Sigmoid colon (tissue), 7 donors: Measurements from ENCODE around the gene CFAP100. TPM values are rescaled to one million over a fixed set of nuclear protein-coding genes. Genes with fewer than 3 reads are reported as not detected.
A peak's percentile ranks its signal among the peaks of the same experiment; 100 is the strongest.

Source experiments
- DNase-seq: peaks from one replicate; pipeline ENCODE4 v3.0.0-alpha.2; 2019
- H3K27ac ChIP-seq, 4 donors: fragments of 200-600 bp; sonication (generic); one replicate each; pipeline ENCODE4 v1.5.1; 2016 to 2019; ENCODE audit warnings: mild to moderate bottlenecking in 1 of 4
- H3K27me3 ChIP-seq, 3 donors: fragments of 200-600 bp; sonication (generic); one replicate each; pipeline ENCODE4 v1.5.1; 2019; ENCODE audit warnings: mild to moderate bottlenecking in 1 of 3
- H3K36me3 ChIP-seq, 4 donors: fragments of 200-600 bp; sonication (generic); one replicate each; pipeline ENCODE4 v1.5.1; 2016 to 2019
- H3K4me1 ChIP-seq, 4 donors: fragments of 200-600 bp; sonication (generic); one replicate each; pipeline ENCODE4 v1.5.1; 2017 to 2019
- H3K4me3 ChIP-seq, 4 donors: fragments of 200-600 bp; sonication (generic); one replicate each; pipeline ENCODE4 v1.5.1; 2017 to 2019; ENCODE audit warnings: mild to moderate bottlenecking in 2 of 4, moderate library complexity in 1 of 4
- H3K9me3 ChIP-seq, 4 donors: fragments of 200-600 bp in 3 of 4; sonication (generic) in 3 of 4; one replicate each; pipeline versions ENCODE4 v1.5.1 to v1.6.1; 2013 to 2019
- CTCF ChIP-seq, 4 experiments: fragments of 450-650 bp in 3 of 4; fragments of 200-600 bp in 1 of 4; IDR thresholded peaks; one replicate each; pipeline ENCODE4 v1.5.1; 2016 to 2019; ENCODE audit warnings: antibody characterized with exemption in 4 of 4, mild to moderate bottlenecking in 3 of 4, moderate library complexity in 2 of 4
- EP300 ChIP-seq, 4 donors: sonication (generic); formaldehyde crosslinking; IDR thresholded peaks; one replicate each; pipeline ENCODE4 v1.6.1; 2017; ENCODE audit warnings: antibody characterized with exemption in 4 of 4
- POLR2A ChIP-seq, 2 donors: fragments of 450-650 bp; IDR thresholded peaks; one replicate each; pipeline ENCODE4 v1.6.1; 2016; ENCODE audit warnings: antibody characterized with exemption in 2 of 2, mild to moderate bottlenecking in 2 of 2, moderate library complexity in 2 of 2
- POLR2AphosphoS5 ChIP-seq, 4 donors: sonication (generic); formaldehyde crosslinking; IDR thresholded peaks; one replicate each; pipeline ENCODE4 v1.6.1; 2017; ENCODE audit warnings: antibody characterized with exemption in 4 of 4
- WGBS, 2 donors: extraction: QIAGEN DNeasy Blood & Tissue Kit; methylation state at CpG; one replicate each; pipeline ENCODE4 v1.1.7; 2013; 5-methylcytosine and 5-hydroxymethylcytosine counted together
- intact Hi-C: fragments of 100-400 bp; cut with DNase I; formaldehyde crosslinking; loops from one replicate; pipeline ENCODE4 v1.15.1; 2023
- polyA plus RNA-seq, 3 donors: library from polyadenylated mRNA; stranded (reverse); fragments of 200-250 nt; gene quantifications; one replicate each; pipeline ENCODE4 v1.2.3, GENCODE V29; 2013
- total RNA-seq, 4 donors: library from RNA; depleted of rRNA; stranded (reverse); fragments of >200 nt; gene quantifications; one replicate each; pipeline ENCODE4 v1.1.0, GENCODE V29; 2016
- donor health status: healthy with polysubstance abuse.
- donor health status: Bipolar disorder and iron deficiency.
- donor health status: healthy.

Gene CFAP100
- total and polyA plus RNA-seq, 7 donors = not detected

- H3K4me3 ChIP-seq = no peak overlapping the region
- DNase-seq = no peak
- no peak overlapping the region for H3K27ac ChIP-seq
- H3K9me3 ChIP-seq = peaks cover 0 to 7% (median 3%) of the 10 kb centered on the region in 4 donors
- whole genome bisulfite sequencing, 2 donors = 87 to 88% methylated on average over 1 of the region's 1 CpG
- H3K27me3 ChIP-seq = no peaks in the 10 kb centered on the region
- H3K36me3 ChIP-seq = peaks cover 0 to 4% (median 1%) of the 10 kb centered on the region in 4 donors
- TF ChIP-seq POLR2AphosphoS5 (IDR thresholded peaks at IDR 0.05) = no peak
- no peak for TF ChIP-seq EP300 (IDR thresholded peaks at IDR 0.05)
- no peak for TF ChIP-seq CTCF (IDR thresholded peaks at IDR 0.05)
- TF ChIP-seq POLR2A (IDR thresholded peaks at IDR 0.05) = no peak
- intact Hi-C loops = no loop called here
- H3K4me1 ChIP-seq = no peaks in the 10 kb centered on the region
Observed at GRCh38 chr3:126431103-126431534, 36.4 kb downstream of the CFAP100 start.

GRCh38 chr3:126432361-126433104, 37.8 kb downstream of the CFAP100 start:
- Histone ChIP-seq H3K27ac (no peak overlapping the region), H3K9me3 (peaks cover 0 to 3% (median 0%) of the 10 kb centered on the region in 4 donors), H3K27me3 (no peaks in the 10 kb centered on the region), H3K4me3 (no peak overlapping the region), H3K36me3 (peaks cover 0 to 18% (median 8%) of the 10 kb centered on the region in 4 donors), H3K4me1 (no peaks in the 10 kb centered on the region)
- 91 to 95% methylated on average over 4 of the region's 4 CpGs for WGBS, 2 donors
- DNase-seq = peak; percentile 41
- intact Hi-C loops = no loop called here
- TF ChIP-seq EP300 (IDR thresholded peaks at IDR 0.05) = no peak
- TF ChIP-seq POLR2AphosphoS5 (IDR thresholded peaks at IDR 0.05) = no peak
- no peak for TF ChIP-seq POLR2A (IDR thresholded peaks at IDR 0.05)
- TF ChIP-seq CTCF (IDR thresholded peaks at IDR 0.05) = no peak

- H3K9me3 ChIP-seq = peaks cover 0 to 3% (median 0%) of the 10 kb centered on the region in 4 donors
- no peak overlapping the region for H3K4me3 ChIP-seq
- intact Hi-C loops = no loop called here
- no peaks in the 10 kb centered on the region for H3K27me3 ChIP-seq
- peaks cover 0 to 24% (median 10%) of the 10 kb centered on the region in 4 donors for H3K36me3 ChIP-seq
- peak; percentile 48 for DNase-seq
- H3K27ac ChIP-seq = no peak overlapping the region
- WGBS, 2 donors = 96 to 98% methylated on average over 6 of the region's 6 CpGs
- H3K4me1 ChIP-seq = no peaks in the 10 kb centered on the region
- TF ChIP-seq CTCF (IDR thresholded peaks at IDR 0.05) = no peak
- no peak for TF ChIP-seq POLR2A (IDR thresholded peaks at IDR 0.05)
- TF ChIP-seq POLR2AphosphoS5 (IDR thresholded peaks at IDR 0.05) = no peak
- TF ChIP-seq EP300 (IDR thresholded peaks at IDR 0.05) = no peak
Observed at GRCh38 chr3:126433105-126433430, 38.4 kb downstream of the CFAP100 start.

- WGBS, 2 donors = 96 to 97% methylated on average over 13 of the region's 13 CpGs
- Histone ChIP-seq H3K36me3 (peaks cover 2 to 30% (median 11%) of the 10 kb centered on the region in 4 donors), H3K27ac (no peak overlapping the region), H3K4me1 (no peaks in the 10 kb centered on the region), H3K9me3 (no peaks in the 10 kb centered on the region), H3K27me3 (no peaks in the 10 kb centered on the region), H3K4me3 (no peak overlapping the region)
- TF ChIP-seq CTCF (IDR thresholded peaks at IDR 0.05) (no peak), EP300 (IDR thresholded peaks at IDR 0.05) (no peak), POLR2AphosphoS5 (IDR thresholded peaks at IDR 0.05) (no peak), POLR2A (IDR thresholded peaks at IDR 0.05) (no peak)
- intact Hi-C loops = no loop called here
- DNase-seq = peak; percentile 65
Observed at GRCh38 chr3:126433496-126434263, 39.0 kb downstream of the CFAP100 start.
